Neural cell (in vitro differentiated cells): ENCODE measurements around the gene TCF12. TPM values are rescaled to one million over a fixed set of nuclear protein-coding genes. Genes with fewer than 3 reads are reported as not detected.

Experiments used
- H2AFZ ChIP-seq: fragments of 200-600, 300-800 bp; sonication (generic), shearing (Covaris generic); 2 replicates; pipeline ENCODE4 v1.6.0; 2014; ENCODE audit warnings: low read depth, mild to moderate bottlenecking, antibody characterized with exemption, low read length, moderate library complexity
- H3F3A ChIP-seq: fragments of 200-600 bp; shearing (Covaris generic); 2 replicates; pipeline ENCODE4 v1.6.1; 2016; ENCODE audit warnings: mild to moderate bottlenecking, moderate library complexity, mixed read lengths, antibody characterized with exemption, low read length; ENCODE audit not compliant: insufficient read depth, poor library complexity, severe bottlenecking
- H3K27ac ChIP-seq: fragments of 200-600, 300-800 bp; sonication (generic), shearing (Covaris generic); 2 replicates; pipeline ENCODE4 v1.5.1; 2014; ENCODE audit warnings: mild to moderate bottlenecking, low read length, moderate library complexity
- H3K27me3 ChIP-seq: fragments of 300-800, 200-600 bp; sonication (generic), shearing (Covaris generic); 2 replicates; pipeline ENCODE4 v1.6.0; 2014; ENCODE audit warnings: mild to moderate bottlenecking, low read depth, low read length, moderate library complexity; ENCODE audit not compliant: insufficient read depth
- H3K36me3 ChIP-seq: fragments of 300-800, 200-600 bp; sonication (generic), shearing (Covaris generic); 2 replicates; pipeline ENCODE4 v1.5.1; 2014; ENCODE audit warnings: mild to moderate bottlenecking, antibody characterized with exemption, low read length, moderate library complexity; ENCODE audit not compliant: insufficient read depth
- H3K4me2 ChIP-seq: fragments of 300-800, 200-600 bp; sonication (generic), shearing (Covaris generic); 2 replicates; pipeline ENCODE4 v1.6.0; 2014; ENCODE audit warnings: mild to moderate bottlenecking, low read length
- H3K4me3 ChIP-seq: fragments of 300-800, 200-600 bp; sonication (generic), shearing (Covaris generic); 2 replicates; pipeline ENCODE4 v1.5.1; 2014; ENCODE audit warnings: mild to moderate bottlenecking, low read length, moderate library complexity
- H3K79me2 ChIP-seq: fragments of 200-600 bp; shearing (Covaris generic); replicated peaks from 2 replicates; pipeline ENCODE4 v1.6.0; 2014; ENCODE audit warnings: mild to moderate bottlenecking, low read length, moderate library complexity; ENCODE audit not compliant: insufficient read depth
- H3K9ac ChIP-seq: fragments of 300-800, 200-600 bp; sonication (generic), shearing (Covaris generic); 2 replicates; pipeline ENCODE4 v1.6.1; 2016; ENCODE audit warnings: mild to moderate bottlenecking, low read length, mixed read lengths
- H3K9me2 ChIP-seq: fragments of 200-600 bp; shearing (Covaris generic); 2 replicates; pipeline ENCODE4 v1.6.1; 2016; ENCODE audit warnings: mild to moderate bottlenecking, low read length, mixed read lengths; ENCODE audit not compliant: insufficient read depth
- H3K9me3 ChIP-seq: fragments of 200-600, 300-800 bp; sonication (generic), shearing (Covaris generic); 2 replicates; pipeline ENCODE4 v1.6.1; 2016; ENCODE audit warnings: mild to moderate bottlenecking, mixed run types, low read length, moderate library complexity, mixed read lengths
- H4K20me1 ChIP-seq: fragments of 200-600 bp; shearing (Covaris generic); 2 replicates; pipeline ENCODE4 v1.6.1; 2016; ENCODE audit warnings: mild to moderate bottlenecking, mixed run types; ENCODE audit not compliant: insufficient read depth
- CTCF ChIP-seq: fragments of 450-650 bp; IDR thresholded peaks from 2 replicates; pipeline ENCODE4 v1.5.1; 2014; ENCODE audit warnings: antibody characterized with exemption, mild to moderate bottlenecking, moderate library complexity; ENCODE audit not compliant: poor library complexity, severe bottlenecking
- EP300 ChIP-seq: fragments of 450-650 bp; conservative IDR thresholded peaks from 2 replicates; pipeline ENCODE4 v1.6.1; 2014; ENCODE audit warnings: antibody characterized with exemption, mild to moderate bottlenecking, moderate library complexity; ENCODE audit not compliant: poor library complexity, severe bottlenecking
- EZH2 ChIP-seq: fragments of 200-600, 300-800 bp; shearing (Covaris generic), sonication (generic); IDR thresholded peaks from 2 replicates; pipeline ENCODE4 v1.6.1; 2014; ENCODE audit warnings: antibody characterized with exemption, low read length, borderline replicate concordance, mild to moderate bottlenecking; ENCODE audit not compliant: insufficient read depth, poor library complexity, severe bottlenecking
- MXI1 ChIP-seq: fragments of 450-650 bp; conservative IDR thresholded peaks from 2 replicates; pipeline ENCODE4 v1.6.1; 2014; ENCODE audit warnings: antibody characterized with exemption, mild to moderate bottlenecking; ENCODE audit not compliant: poor library complexity, severe bottlenecking
- POLR2AphosphoS5 ChIP-seq: IDR thresholded peaks from 2 replicates; pipeline ENCODE4 v1.6.1; 2012
- RAD21 ChIP-seq: fragments of 450-650 bp; conservative IDR thresholded peaks from 2 replicates; pipeline ENCODE4 v1.6.1; 2014; ENCODE audit warnings: antibody characterized with exemption, mild to moderate bottlenecking, moderate library complexity
- REST ChIP-seq: IDR thresholded peaks from 2 replicates; pipeline ENCODE4 v1.6.1; 2012; ENCODE audit warnings: borderline replicate concordance
- SMC3 ChIP-seq: fragments of 450-650 bp; conservative IDR thresholded peaks from 2 replicates; pipeline ENCODE4 v1.6.1; 2014; ENCODE audit warnings: antibody characterized with exemption, mild to moderate bottlenecking, moderate library complexity; ENCODE audit not compliant: poor library complexity
- TAF1 ChIP-seq: IDR thresholded peaks from 2 replicates; pipeline ENCODE4 v1.6.1; 2012; ENCODE audit warnings: low read depth
- polyA plus RNA-seq: library from polyadenylated mRNA; depleted of rRNA; stranded (reverse); fragments of >200 nt; gene quantifications from 2 replicates; pipeline ENCODE4 v1.2.3, GENCODE V29; 2014

TCF12 gene
- polyA plus RNA-seq, 1 donor from 2014 or later = 52.7 TPM

GRCh38 chr15:57320631-57321220 is 402.3 kb downstream of the TCF12 start:
- TF ChIP-seq EP300 (no peak), TAF1 (no peak), REST (no peak), EZH2 (no peak), CTCF (no peak), POLR2AphosphoS5 (no peak), RAD21 (no peak), MXI1 (no peak), SMC3 (no peak)
- Histone ChIP-seq H3K36me3 (no peaks in the 10 kb centered on the region), H3K4me3 (no peak overlapping the region), H4K20me1 (no peaks in the 10 kb centered on the region), H3F3A (no peaks in the 10 kb centered on the region), H3K4me2 (no peak overlapping the region), H3K9me2 (no peaks in the 10 kb centered on the region), H3K9ac (no peak overlapping the region), H3K79me2 (no peaks in the 10 kb centered on the region), H3K9me3 (no peaks in the 10 kb centered on the region), H2AFZ (no peak overlapping the region), H3K27ac (no peak overlapping the region), H3K27me3 (no peaks in the 10 kb centered on the region)

GRCh38 chr15:57321485-57321884 is 403.0 kb downstream of the TCF12 start:
- Histone ChIP-seq H3K79me2 (no peaks in the 10 kb centered on the region), H3K4me3 (no peak overlapping the region), H3K4me2 (no peak overlapping the region), H3K27me3 (no peaks in the 10 kb centered on the region), H3K36me3 (no peaks in the 10 kb centered on the region), H3F3A (no peaks in the 10 kb centered on the region), H2AFZ (no peak overlapping the region), H3K27ac (no peak overlapping the region), H3K9me3 (no peaks in the 10 kb centered on the region), H4K20me1 (no peaks in the 10 kb centered on the region), H3K9me2 (no peaks in the 10 kb centered on the region), H3K9ac (no peak overlapping the region)
- TF ChIP-seq EP300 (no peak), TAF1 (no peak), SMC3 (no peak), CTCF (no peak), POLR2AphosphoS5 (no peak), EZH2 (no peak), MXI1 (no peak), REST (no peak), RAD21 (no peak)
